SK-N-DZ (cell line): ENCODE data around the gene PLCH1.

Experiments
- DNase-seq: peaks from one replicate; pipeline ENCODE4 v3.0.0-alpha.2; 2015; ENCODE audit warnings: low spot score

Gene PLCH1

GRCh38 chr3:155550391-155550790 is 194.5 kb downstream of the PLCH1 start:
- DNase-seq, result no peak

GRCh38 chr3:155549087-155549486 is 195.8 kb downstream of the PLCH1 start:
- no peak for DNase-seq

GRCh38 chr3:155548195-155548594 is 196.7 kb downstream of the PLCH1 start:
- DNase-seq, result no peak

- DNase-seq, result no peak
Observed at GRCh38 chr3:155535098-155535497, 209.8 kb downstream of the PLCH1 start.

GRCh38 chr3:155528579-155528978 is 216.3 kb downstream of the PLCH1 start:
- no peak for DNase-seq

- DNase-seq, result no peak
Observed at GRCh38 chr3:155525324-155525833, 219.5 kb downstream of the PLCH1 start.

GRCh38 chr3:155520463-155520862 is 224.4 kb downstream of the PLCH1 start:
- DNase-seq, result no peak

GRCh38 chr3:155519078-155519477 is 225.8 kb downstream of the PLCH1 start:
- DNase-seq, result no peak

GRCh38 chr3:155517903-155518302 is 227.0 kb downstream of the PLCH1 start:
- no peak for DNase-seq

- no peak for DNase-seq
Observed at GRCh38 chr3:155516439-155516838, 228.4 kb downstream of the PLCH1 start.

GRCh38 chr3:155512867-155513261 is 232.0 kb downstream of the PLCH1 start:
- no peak for DNase-seq

- no peak for DNase-seq
Observed at GRCh38 chr3:155512175-155512866, 232.6 kb downstream of the PLCH1 start.

- no peak for DNase-seq
Observed at GRCh38 chr3:155504682-155505081, 240.2 kb downstream of the PLCH1 start.

- DNase-seq, result no peak
Observed at GRCh38 chr3:155502630-155503029, 242.2 kb downstream of the PLCH1 start.

- DNase-seq, result no peak
Observed at GRCh38 chr3:155500194-155500818, 244.6 kb downstream of the PLCH1 start.

- no peak for DNase-seq
Observed at GRCh38 chr3:155497930-155498647, 246.8 kb downstream of the PLCH1 start.

GRCh38 chr3:155496206-155496605 is 248.7 kb downstream of the PLCH1 start:
- no peak for DNase-seq

GRCh38 chr3:155495387-155495786 is 249.5 kb downstream of the PLCH1 start:
- no peak for DNase-seq

GRCh38 chr3:155494332-155494731 is 250.5 kb downstream of the PLCH1 start:
- no peak for DNase-seq

- DNase-seq, result no peak
Observed at GRCh38 chr3:155492841-155493240, 252.0 kb downstream of the PLCH1 start.

- DNase-seq, result no peak
Observed at GRCh38 chr3:155491696-155492095, 253.2 kb downstream of the PLCH1 start.

- no peak for DNase-seq
Observed at GRCh38 chr3:155488671-155489070, 256.2 kb downstream of the PLCH1 start.

GRCh38 chr3:155485897-155486296 is 259.0 kb downstream of the PLCH1 start:
- DNase-seq, result peak; percentile 53
